DLD1 (cell line): Measurements from ENCODE around the gene RNF32.
"Not testable (repeated sequence)": the region's sequence is repeated elsewhere in the genome, so short reads cannot be mapped to it uniquely, and the experiment has no call there.

ENCODE experiments used
- in situ Hi-C: cut with HindIII; loops from 2 replicates; pipeline ENCODE4 v1.10.0; 2017; ENCODE audit warnings: low sequenced_read_pairs

The RNF32 gene

DNA sequence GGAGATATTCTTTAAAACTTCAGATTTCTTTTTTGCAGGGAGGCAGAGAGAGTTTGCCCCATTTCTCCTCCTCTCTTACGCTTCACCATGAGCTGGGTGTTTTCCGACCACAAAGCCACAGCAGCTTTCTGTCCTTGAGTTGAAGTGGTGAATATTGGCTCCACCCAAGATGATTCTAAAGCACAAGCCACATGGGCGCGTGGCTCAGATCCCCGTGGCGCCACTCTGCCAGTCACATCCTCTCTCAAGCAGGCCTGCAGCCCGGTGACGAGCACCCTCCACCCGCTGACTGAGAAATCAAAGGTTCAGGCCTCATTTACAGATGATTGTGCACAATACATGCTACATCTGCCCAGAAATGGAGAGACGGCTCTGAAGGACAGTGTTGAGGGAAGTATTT is 27.6 kb upstream of the RNF32 start:
- in situ Hi-C loops: no loop called here

- in situ Hi-C loops: no loop called here
These were observed 25.9 kb upstream of the RNF32 start for GRCh38 chr7:156614434-156615264.

DNA sequence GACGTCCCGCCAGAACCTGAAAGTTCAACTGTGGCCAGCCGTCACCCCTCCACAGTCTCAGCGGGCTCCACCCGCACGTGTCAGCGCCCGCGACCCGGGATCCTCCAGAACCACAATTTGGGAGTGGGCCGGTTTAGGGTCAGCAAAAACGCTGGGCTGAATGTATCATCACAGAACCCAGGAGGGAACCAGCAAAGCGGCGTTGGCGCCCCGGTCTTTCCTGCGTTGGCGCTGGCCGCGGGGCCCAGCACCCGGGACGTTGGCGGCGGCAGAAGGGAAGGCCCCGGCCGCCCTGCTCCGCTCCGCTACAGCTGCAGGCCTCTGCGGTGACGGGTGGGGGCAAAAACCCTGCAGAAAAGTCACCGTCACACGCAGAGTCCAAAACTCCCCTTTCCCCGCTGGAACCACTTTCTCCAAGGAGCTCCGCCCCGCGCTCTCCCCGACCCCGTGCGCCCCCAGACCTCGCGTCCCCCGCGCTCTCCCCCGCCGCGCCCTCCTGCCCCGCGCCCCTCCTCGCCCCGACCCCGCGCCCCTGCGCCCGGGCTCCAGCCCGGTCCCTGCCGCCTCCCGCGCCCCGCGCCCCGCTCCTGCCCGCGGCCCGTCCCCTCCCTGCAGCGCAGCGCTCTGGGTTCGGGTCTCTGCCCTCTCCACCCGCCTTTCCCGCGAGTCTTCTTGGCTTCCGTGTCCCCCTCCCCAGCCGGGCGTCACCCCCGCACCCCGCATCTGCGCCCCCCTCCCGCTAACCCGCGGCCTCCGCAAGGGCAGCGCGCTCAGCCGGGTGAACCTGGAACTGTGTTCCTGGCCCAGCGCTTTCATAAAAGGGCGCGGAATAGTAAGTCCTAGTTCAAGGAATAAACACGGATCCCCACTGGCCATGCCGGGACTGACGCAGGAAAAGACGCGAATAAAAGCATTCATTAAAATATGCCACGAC is 24.0 kb upstream of the RNF32 start:
- in situ Hi-C loops: no loop called here

DNA sequence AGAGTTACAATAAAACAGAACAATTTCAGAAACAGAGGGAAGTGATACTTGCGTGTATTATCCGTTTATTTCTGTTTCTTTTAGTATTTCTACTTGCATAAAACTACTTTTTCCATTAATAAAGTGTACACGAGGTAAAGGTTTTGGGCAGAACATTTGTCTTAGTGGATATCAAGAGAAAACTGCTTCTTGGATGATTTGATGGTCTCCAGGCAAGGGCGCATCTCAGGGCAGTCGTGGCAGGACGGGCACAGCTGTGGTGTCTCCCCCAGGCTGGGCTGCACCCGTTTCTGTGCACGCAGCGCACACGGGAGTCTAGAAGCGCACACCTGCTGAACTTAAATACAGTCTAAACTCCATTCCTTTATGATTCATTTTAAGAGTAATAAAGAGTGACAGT is 23.4 kb upstream of the RNF32 start:
- in situ Hi-C loops: no loop called here

- in situ Hi-C loops: no loop called here
These were observed 22.3 kb upstream of the RNF32 start for GRCh38 chr7:156618078-156618779.

GRCh38 chr7:156618780-156619367 is 21.7 kb upstream of the RNF32 start:
- in situ Hi-C loops: no loop called here

- in situ Hi-C loops: not testable (repeated sequence)
These were observed 20.9 kb upstream of the RNF32 start for GRCh38 chr7:156619488-156620290.

DNA sequence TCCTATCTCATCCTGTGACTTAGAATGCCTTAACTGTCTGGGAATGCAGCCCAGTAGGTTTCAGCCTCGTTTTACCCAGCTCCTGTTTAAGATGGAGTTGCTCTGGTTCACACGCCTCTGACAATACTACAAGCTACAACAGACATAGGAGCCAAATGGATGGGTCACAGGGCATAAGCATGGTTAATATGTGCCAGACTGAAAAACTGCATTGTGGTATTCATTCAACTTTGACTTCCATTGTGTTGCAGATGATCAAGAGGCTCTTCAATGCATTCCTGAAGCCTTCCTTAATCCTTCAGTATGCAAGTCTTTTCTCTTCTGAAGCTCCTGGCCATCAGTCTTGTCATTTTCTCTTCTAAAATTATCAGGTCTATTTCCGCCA is 20.3 kb upstream of the RNF32 start:
- in situ Hi-C loops: no loop called here

- in situ Hi-C loops: no loop called here
These were observed 18.9 kb upstream of the RNF32 start for GRCh38 chr7:156621652-156622051.

DNA sequence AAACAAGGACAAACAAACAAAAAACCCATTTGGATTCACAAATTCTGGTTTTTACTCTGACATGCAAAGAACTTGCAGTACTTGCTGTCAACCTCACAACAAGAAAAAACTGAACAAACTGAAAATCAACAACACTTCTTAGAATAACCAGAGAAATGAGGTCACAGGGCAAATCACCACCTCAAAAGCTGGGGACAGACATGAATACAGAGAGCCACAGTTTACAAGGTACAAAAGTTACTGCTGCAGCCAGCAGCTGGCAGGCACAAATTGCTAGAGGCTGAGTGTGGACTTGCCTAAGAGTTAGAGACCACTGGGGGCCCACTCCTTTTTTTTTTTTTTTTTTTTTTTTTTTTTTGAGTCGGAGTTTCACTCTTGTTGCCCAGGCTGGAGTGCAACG is 15.0 kb upstream of the RNF32 start:
- in situ Hi-C loops: no loop called here

DNA sequence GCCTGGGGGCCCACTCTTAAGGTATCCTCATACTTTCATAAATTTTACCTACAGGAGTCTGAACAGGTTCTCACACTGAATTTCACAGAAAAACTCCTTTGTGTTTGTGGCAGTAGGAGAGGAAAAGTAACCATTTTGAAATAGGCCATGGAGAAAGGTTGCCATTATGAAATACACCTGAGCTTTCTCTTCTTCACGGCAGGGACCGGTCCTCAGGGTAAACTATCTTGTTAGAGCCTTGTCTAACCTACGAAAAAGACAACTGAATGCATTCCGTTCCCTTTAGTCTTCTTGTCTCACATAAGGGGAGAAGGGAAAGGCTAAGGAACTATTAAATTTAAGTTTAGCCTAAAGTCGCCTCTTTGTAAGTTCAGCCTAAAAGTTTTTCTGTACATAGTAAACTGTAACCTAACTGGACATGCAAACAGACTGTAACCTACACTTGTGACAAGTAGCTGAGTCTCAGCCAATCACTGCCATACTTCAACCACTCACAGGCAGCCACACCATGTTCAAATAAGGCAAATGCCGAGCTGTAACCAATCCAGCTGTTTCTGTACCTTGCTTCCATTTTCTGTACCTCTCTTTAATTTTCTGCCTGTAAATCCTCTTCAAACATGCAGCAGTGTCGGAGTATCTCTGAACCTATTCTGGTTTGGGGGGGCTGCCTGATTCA is 14.2 kb upstream of the RNF32 start:
- in situ Hi-C loops: no loop called here

- in situ Hi-C loops: no loop called here
These were observed 12.0 kb upstream of the RNF32 start for GRCh38 chr7:156628562-156628961.

DNA sequence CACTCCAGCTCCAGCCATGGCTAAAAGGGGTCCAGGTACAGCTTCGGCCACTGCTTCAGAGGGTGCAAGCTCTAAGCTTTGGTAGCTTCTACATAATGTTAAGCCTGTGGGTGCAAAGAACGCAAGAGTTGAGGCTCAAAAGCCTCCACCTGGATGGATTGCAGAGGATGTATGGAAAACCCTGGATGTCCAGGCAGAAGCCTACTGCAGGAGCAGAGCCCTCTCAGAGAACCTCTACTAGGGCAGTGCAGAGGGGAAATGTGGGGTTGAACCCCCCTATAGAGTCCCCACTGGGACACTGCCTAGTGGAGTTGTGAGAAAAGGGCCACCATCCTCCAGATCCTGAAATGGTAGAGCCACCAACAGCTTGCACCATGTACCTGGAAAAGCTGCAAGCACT is 10.7 kb upstream of the RNF32 start:
- in situ Hi-C loops: no loop called here

DNA sequence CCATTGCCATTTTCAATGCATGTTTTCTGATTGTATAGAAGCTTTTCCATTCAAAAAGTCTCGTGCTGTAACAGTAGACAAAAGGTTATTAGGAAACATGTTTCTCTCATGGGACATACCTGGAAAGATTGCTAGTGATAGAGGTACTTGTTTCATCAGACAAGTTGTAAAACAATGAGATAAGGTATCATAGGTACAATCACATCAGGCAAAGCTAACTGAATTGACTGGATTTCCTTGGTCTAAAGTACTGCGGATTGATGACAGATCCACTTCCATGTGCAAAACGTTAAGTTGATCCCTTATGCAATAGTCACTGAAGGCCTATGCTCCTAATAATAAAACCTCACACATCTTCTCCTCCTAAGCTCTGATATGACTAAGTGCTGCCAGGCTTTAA is 6.5 kb upstream of the RNF32 start:
- in situ Hi-C loops: no loop called here

- in situ Hi-C loops: no loop called here
These were observed 4.8 kb upstream of the RNF32 start for GRCh38 chr7:156635529-156636385.

GRCh38 chr7:156637093-156637492 is 3.5 kb upstream of the RNF32 start:
- in situ Hi-C loops: not testable (repeated sequence)

DNA sequence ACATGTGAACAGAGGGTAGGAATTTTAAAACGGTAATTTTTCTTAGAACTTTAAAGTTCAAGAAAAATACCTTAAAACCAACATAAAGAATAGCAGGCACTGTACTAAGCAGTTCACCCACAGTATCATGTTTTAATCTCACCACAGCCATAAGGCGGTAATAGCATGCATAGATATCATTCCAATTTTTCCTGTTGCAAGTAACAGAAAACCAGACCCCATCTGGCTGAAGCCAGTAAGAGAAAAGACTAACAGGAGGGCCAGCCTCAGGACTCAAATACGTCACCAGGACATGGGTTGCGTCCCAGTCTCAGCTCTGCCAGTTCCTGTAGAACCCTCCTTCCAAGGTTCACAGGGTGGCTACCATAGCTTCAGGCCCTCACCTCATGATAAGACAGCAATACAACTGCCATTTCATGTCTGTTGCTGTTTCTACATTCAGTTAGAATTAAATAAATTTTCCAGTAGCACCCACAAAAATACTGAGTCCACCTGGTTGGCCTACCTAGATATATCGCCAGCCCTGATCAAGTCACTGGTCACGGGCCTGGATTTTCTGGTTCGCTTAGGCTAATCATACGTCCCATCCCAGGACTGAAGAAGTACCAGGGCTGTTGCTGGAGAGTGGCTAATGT is 2.0 kb upstream of the RNF32 start:
- in situ Hi-C loops: no loop called here
